ENCODE data around the gene KCNE2.
"Not testable (repeated sequence)": the region's sequence is repeated elsewhere in the genome, so short reads cannot be mapped to it uniquely, and the experiment has no call there.

KCNE2 gene

DNA sequence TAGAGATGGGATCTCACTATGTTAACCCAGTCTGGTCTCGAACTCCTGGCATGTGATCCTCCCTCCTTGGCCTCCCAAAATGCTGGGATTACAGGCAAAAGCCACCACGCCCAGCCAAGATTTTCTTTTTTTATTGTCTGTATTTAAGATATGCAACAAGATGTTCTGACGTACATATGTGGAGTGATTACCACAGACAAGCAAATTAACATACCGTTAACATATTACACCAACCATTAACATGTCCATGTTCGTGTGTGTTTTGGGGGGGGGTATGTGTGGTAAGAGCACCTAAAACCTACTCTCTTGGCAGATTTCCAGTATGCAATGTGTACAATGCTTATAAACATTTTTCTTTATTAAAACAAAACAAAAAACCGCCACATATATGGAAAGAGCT lies 10.6 kb upstream of the KCNE2 start:
- ATAC-seq = no peak
- no peak for DNase-seq

DNA sequence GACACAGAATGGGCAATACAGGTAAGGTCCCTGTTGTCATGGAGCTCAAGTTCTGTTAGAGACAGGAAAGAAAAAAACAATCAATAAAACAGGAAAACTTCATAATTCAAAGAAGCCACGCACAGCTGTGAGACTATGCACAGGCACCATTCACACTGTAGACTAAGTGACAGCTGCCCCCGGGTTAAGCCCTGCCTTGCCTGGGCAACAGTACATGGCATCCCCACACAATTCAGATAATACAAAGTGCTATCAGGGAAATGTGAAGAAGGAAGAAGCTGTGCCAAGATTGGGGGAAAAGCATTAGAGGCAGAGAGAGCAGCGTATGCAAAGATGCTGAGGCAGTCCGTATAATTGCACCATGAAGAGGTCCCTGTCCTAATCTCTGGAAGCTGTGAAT lies 9.0 kb upstream of the KCNE2 start:
- DNase-seq (no peak), ATAC-seq (no peak)

DNA sequence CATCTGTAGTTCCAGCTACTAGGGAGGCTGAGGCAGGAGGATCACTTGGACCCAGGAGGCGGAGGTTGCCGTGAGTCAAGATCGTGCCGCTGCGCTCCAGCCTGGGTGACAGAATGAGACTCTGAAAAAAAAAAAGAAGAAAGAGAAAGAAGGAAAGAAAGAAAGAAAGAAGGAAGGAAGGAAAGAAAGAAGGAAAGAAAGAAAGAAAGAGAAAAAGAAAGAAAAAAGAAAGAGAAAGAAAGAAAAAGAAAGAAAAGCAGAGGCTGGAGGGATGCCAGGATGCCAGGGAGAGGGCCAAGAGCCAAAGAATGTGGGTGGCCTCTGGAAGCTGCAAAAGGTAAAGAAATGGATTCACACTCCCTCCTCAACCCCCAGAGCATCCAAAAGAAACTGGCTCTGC lies 8.2 kb upstream of the KCNE2 start:
- DNase-seq (no peak), ATAC-seq (no peak)

DNA sequence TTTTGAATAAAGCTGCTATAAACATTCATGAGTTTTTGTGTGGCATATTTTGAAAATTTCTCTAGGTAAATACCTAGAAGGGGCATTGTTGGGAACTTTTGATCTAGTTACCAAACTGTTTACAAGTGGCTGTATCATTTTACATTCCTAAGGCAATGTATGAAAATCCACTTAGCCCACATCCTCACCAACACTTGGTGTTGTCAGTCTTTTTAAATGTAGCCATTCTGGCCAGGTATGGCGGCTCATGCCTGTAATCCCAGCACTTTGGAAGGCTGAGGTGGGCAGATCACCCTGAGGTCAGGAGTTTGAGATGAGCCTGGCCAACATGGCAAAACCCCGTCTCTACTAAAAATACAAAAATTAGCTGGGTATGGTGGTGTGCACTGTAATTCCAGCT lies 5.9 kb upstream of the KCNE2 start:
- ATAC-seq (no peak), DNase-seq (no peak)

- ATAC-seq = no peak
Measured at GRCh38 chr21:34358866-34359265, 4.9 kb upstream of the KCNE2 start.

DNA sequence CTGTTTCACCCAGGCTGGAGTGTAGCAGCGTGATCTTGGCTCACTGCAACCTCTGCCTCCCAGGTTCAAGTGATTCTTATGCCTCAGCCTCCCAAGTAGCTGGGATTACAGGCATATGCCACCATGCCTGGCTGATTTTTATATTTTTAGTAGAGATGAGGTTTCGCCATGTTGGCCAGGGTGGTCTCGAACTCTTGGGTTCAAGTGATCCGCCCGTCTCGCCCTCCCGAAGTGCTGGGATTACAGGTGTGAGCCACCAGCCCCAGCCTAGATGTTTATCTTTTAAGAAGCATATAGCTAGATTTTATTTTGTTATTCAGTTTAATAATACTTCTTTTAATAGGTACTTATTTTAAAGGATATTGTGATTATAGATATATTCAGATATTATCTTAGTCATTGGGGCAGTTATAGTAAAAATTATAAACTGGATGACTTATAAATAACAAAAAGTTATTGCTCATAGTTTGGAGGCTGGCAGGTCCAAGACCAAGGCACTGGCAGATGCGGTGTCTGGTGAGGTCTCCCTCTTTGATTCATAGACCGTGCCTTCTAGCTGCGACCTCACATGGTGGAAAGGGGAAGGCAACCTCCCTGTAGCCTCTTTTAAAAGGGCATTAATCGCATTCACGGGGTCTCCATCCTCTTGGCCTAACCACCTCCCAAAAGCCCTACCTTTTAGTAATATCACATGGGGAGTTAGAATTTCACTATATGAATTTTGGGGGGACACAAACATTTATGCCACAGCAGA lies 3.1 kb upstream of the KCNE2 start:
- no peak for ATAC-seq
- no peak for DNase-seq

More at GRCh38 chr21:34358866-34359265, 4.9 kb upstream of the KCNE2 start:
- no peak for DNase-seq

DNA sequence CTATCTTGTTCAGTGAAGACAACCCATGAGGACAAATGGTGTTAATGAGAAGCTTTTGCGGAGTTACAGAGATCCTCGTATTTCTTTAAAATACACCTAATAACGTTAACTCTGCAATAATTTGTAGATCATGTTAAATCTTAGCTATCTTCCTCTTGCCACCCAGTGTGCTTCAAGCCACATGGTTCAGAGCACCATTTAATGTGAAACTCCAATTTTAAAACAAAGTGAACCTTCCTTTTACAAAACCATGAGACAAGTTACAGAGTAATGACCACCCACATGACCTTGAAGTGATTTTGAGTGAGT lies 1.7 kb upstream of the KCNE2 start:
- DNase-seq (no peak), ATAC-seq (no peak)

DNA sequence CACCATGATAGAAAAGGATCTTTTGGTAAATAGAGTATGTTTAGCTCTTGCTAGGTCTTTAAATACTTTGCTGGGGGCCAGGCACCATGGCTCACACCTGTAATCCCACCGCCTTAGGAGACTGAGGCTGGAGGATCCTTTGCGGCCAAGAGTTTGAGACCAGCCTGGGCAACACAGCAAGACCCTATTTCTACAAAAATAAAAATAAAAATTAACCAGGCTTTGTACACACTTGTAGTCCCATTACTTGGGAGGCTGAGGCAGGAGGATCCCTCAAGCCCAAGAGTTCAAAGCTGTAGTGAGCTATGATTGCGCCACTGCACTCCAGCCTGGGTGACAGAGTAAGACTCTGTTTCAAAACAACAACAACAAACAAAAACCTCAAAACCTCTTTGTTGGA lies 1.1 kb upstream of the KCNE2 start:
- ATAC-seq = no peak
- no peak for DNase-seq

- no peak for DNase-seq
- no peak for ATAC-seq
Measured at GRCh38 chr21:34364921-34365320, 1.1 kb downstream of the KCNE2 start.

DNA sequence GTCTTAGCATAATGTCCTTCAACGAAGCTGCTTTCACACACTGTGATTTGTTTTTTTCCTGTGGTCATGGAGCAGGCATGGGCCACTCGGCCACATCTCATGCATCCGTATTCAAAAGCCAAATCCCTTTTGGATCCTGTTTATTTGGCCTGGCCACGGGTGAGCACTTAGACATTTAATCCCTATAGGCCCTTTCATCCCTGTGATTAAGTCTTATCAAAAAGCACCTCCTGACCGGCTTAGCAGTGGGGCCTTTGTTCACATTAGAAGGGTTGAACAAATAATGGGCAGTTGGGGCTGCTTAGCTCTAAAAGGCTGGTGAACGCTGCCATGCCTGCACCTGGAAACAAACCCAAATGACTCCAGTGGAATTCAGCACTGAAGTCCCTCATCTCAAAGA lies 2.0 kb downstream of the KCNE2 start:
- ATAC-seq (no peak), DNase-seq (no peak)

GRCh38 chr21:34367320-34367935 lies 3.6 kb downstream of the KCNE2 start:
- peak; percentile 68 for ATAC-seq
- peak; percentile 37 for DNase-seq

GRCh38 chr21:34369741-34370140 lies 5.9 kb downstream of the KCNE2 start:
- DNase-seq = no peak
- ATAC-seq = no peak

DNA sequence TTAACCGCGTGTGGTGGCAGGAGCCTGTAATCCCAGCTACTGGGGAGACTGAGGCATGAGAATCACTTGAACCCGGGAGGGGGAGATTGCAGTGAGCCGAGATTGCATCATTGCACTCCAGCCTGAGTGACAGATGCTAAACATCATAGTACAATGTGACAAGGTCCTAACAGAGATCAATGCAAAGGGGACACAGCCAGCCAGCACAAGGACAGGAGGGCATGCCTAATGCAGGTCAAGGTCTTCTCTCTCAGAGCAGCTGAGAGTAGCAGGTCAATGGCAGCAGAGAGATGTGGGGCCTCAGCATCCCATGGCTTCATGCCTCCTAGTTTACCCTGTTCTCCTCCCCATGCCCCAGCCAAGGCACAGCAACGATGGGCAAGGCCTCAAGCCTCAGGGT lies 8.5 kb downstream of the KCNE2 start:
- no peak for ATAC-seq

DNA sequence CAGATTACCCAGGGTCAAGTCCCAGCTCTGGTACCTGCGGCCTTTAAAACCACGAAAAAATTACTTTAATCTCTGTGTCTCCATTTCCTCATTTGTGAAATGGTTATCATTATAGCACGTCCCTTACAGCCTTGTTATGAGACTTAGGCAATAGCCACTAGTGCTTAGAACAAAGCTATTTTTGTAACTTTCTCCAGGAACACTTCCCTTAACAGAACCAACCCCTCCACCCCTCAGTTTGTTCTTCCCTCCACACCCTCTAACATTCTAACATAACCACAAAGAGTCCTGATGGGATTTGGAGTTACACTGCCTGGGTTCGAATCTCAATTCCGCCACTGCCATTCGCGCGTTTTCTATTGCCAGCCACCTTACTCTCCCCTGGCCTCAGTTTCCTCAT lies 10.7 kb downstream of the KCNE2 start:
- ATAC-seq = not testable (repeated sequence)

More for the DNA sequence above, 8.5 kb downstream of the KCNE2 start:
- no peak for DNase-seq

DNA sequence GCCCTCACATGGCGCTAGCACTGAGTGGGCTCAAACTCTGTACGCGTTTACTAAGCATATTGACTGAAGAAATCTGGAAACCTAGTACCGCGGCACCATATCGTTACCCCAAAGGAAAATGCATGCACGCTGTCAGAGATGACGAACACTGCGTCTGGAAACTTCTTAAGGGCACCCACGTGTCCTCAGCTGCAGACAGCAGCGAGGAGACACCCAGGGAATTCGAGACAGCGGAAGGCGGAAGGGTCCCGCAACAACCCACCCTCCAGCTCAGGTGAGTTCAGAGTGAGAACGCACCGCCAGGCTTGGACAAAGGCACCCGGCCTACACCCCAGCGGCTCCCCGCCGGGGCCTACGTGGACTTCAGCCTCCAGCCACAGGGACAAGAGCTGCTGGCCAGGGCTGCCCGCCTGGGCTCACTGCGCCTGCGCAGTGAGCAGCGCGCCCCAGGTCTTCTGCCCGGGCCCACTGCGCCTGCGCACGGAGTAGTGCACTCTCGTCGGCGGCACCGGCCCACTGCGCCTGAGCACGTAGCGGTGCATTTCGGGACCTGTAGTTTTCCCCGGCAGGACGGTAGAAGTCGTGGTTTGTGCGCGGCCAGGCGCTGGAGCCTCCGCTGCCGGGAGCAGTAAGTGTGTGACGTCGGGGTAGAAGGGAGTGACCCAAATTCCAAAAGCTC lies 11.3 kb downstream of the KCNE2 start, which contains the start of gene SMIM11:
Gene SMIM11 (plus strand): TSS at position 568 of the 679 bp plus-strand sequence. CDS start 3,998 bp downstream, outside the sequence.
- peak; percentile 97 for ATAC-seq
- DNase-seq = not testable (repeated sequence)

More for the DNA sequence above, 10.7 kb downstream of the KCNE2 start:
- DNase-seq = not testable (repeated sequence)

GRCh38 chr21:34375619-34375972 lies 11.8 kb downstream of the KCNE2 start:
- DNase-seq = not testable (repeated sequence)
- ATAC-seq = peak; percentile 67

- ATAC-seq, DNase-seq: not testable (repeated sequence)
Measured at GRCh38 chr21:34383138-34383537, 19.3 kb downstream of the KCNE2 start.

- peak; percentile 90 for ATAC-seq
- not testable (repeated sequence) for DNase-seq
Measured at GRCh38 chr21:34383724-34384415, 20.1 kb downstream of the KCNE2 start.

DNA sequence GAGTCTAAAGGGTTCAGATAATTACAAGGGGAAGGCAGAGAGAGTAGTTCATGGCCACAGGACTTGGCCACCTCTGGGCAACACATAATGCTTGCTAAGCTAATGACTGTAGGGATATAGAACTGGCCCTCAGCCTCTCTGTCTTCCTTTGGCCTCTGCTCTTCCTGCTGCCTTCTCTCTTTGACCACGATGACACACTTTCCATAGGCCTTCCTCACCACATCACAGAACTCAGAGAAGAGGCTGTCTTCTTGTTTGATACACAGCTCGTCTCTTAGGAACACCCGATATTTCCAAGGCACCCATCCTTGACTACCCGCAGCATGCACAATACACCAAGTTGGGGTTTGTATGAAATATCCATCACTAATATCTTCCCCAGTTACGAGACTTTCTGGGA lies 36.7 kb downstream of the KCNE2 start:
- DNase-seq = not testable (repeated sequence)
- ATAC-seq = peak; percentile 69

- ATAC-seq, DNase-seq: not testable (repeated sequence)
Measured at GRCh38 chr21:34404742-34405141, 40.9 kb downstream of the KCNE2 start.

DNA sequence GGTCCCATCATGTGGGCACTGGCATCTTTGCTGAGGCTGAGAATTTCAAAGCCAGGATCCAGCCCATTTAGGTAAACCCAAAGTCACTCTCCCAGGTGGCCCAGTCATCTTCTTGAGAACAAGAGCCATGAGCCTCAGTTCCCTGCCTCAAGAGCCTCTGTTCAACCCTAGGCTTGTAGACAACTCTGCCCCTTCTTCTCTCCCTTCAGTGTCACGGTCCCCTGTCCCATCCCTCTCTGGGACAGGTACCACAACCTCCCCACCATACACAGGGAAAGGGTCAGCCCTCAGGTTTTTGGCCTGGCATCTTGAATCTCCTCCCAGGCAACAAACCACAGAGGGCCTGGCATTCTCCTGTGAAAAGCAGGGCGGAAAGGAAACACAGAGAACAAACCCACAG lies 41.9 kb downstream of the KCNE2 start:
- not testable (repeated sequence) for DNase-seq, ATAC-seq

GRCh38 chr21:34406102-34406501 lies 42.3 kb downstream of the KCNE2 start:
- peak; percentile 73 for ATAC-seq
- DNase-seq = not testable (repeated sequence)

DNA sequence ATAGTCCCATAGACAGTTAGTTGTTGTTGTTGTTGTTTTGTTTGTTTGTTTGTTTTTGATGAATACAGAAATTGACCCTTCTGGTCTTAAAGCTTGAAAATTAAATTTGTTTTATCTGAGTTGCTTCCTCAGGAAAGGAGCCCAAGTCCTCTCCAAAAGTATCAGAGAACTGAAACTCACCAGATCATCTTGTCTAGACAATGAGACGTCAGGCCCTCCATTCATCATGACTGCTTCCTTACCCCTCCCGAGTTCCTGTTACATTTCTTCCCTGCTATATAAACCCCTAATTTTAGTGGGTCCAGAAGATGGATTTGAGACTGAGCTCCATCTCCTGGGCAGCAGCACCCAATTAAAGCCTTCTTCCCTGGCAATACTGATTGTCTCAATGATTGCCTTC lies 42.9 kb downstream of the KCNE2 start:
- ATAC-seq, DNase-seq: not testable (repeated sequence)

All from stimulated activated naive CD8-positive, alpha-beta T cell treated with anti-CD3 and anti-CD28 coated beads, Interleukin-15, Interleukin-2, amounts not matched to agents 100 U/mL and 50 U/mL, for 24 hours (primary cell).